Heart right ventricle (tissue), 16 donors: ENCODE results near the gene MAN1A1. TPM values are rescaled to one million over a fixed set of nuclear protein-coding genes. Genes with fewer than 3 reads are reported as not detected.
A peak's percentile ranks its signal among the peaks of the same experiment; 100 is the strongest.

Experiments
- ATAC-seq, 8 donors: fragments of 200-7000 bp; cut with Tn5 transposase; one replicate each; pipeline ENCODE4 v1.9.1; 2020; ENCODE audit warnings: mild to moderate bottlenecking in 8 of 8, moderate library complexity in 8 of 8, moderate number of reproducible peaks in 1 of 8
- DNase-seq, 2 donors: peaks; one replicate each; pipeline ENCODE4 v3.0.0-alpha.2; 2020
- H3K27ac ChIP-seq, 10 donors: fragments of 200-600 bp; sonication (generic) in 2 of 10; one replicate each; pipeline versions ENCODE4 v1.5.0 to v1.8.0; 2020 to 2022; ENCODE audit warnings: mild to moderate bottlenecking in 3 of 10
- H3K27me3 ChIP-seq, 7 donors: fragments of 200-600 bp; one replicate each; pipeline ENCODE4 v1.8.0; 2021 to 2022; ENCODE audit warnings: mild to moderate bottlenecking in 2 of 7
- H3K36me3 ChIP-seq, 9 donors: fragments of 200-600 bp; sonication (generic) in 1 of 9; one replicate each; pipeline versions ENCODE4 v1.5.0 to v1.8.0; 2020 to 2022; ENCODE audit warnings: mild to moderate bottlenecking in 2 of 9
- H3K4me1 ChIP-seq, 9 donors: fragments of 200-600 bp; sonication (generic) in 1 of 9; one replicate each; pipeline versions ENCODE4 v1.5.0 to v1.8.0; 2020 to 2022; ENCODE audit warnings: mild to moderate bottlenecking in 4 of 9
- H3K4me3 ChIP-seq, 10 donors: fragments of 200-600 bp; sonication (generic) in 2 of 10; one replicate each; pipeline versions ENCODE4 v1.5.0 to v1.8.0; 2020 to 2022; ENCODE audit warnings: mild to moderate bottlenecking in 7 of 10, moderate library complexity in 2 of 10
- H3K9me3 ChIP-seq, 11 donors: fragments of 200-600 bp in 10 of 11; sonication (generic) in 2 of 11; one replicate each; pipeline versions ENCODE4 v1.5.0 to v1.8.0; 2013 to 2022; ENCODE audit warnings: mild to moderate bottlenecking in 2 of 11, control low read depth in 1 of 11, moderate library complexity in 1 of 11
- CTCF ChIP-seq, 9 donors: fragments of 200-600 bp; sonication (generic) in 2 of 9; IDR thresholded peaks; one replicate each; pipeline versions ENCODE4 v1.5.0 to v1.8.0; 2021 to 2022; ENCODE audit warnings: antibody characterized with exemption in 9 of 9, mild to moderate bottlenecking in 5 of 9, moderate library complexity in 1 of 9
- WGBS, 2 donors: extraction: QIAGEN DNeasy Blood & Tissue Kit; methylation state at CpG; one replicate each; pipeline ENCODE4 v1.1.7; 2013; ENCODE audit warnings: inconsistent platforms in 1 of 2; 5-methylcytosine and 5-hydroxymethylcytosine counted together
- intact Hi-C, 10 donors: fragments of 100-400 bp; cut with DNase I; formaldehyde crosslinking; loops; one replicate each; pipeline versions ENCODE4 v1.11.1 to v1.14.2; 2022
- polyA plus RNA-seq, 2 donors: library from polyadenylated mRNA; stranded (reverse); fragments of 200-250 nt; gene quantifications; one replicate each; pipeline ENCODE4 v1.2.3, GENCODE V29; 2013
- total RNA-seq, 10 donors: library from RNA; stranded (reverse); fragmentation: NEBNext Ultra II Directional in 3 of 10; extraction: Animal tissue kit (Norgen Biotek cat#: 25700) in 3 of 10; gene quantifications; one replicate each; pipeline versions ENCODE4 v1.2.1 to v1.2.4, GENCODE V29; 2021 to 2023
- donor health status: Arrhythmogenic right ventricular cardiomyopathy.
- donor health status: ischemic (EF 13 %, LVEDD 7.1; RV severe dilation, severe dysfunction).
- donor health status: healthy with polysubstance abuse.
- donor health status: DM: no; HTN: yes; CAD: no.
- donor health status: DM: no; HTN: no; CAD: no.
- donor health status: ischemic (EF 25% LVEDD 6.9; RV normal size, moderate dysfunction).
- donor health status: ischemic (EF 25% LVEDD 5.7; RV mildly dilated, moderate dysfunction).
- donor health status: healthy.
- donor health status: DM: yes; HTN: yes; CAD: no.
- donor health status: Ischemic cardiomyopathy.
- donor health status: ischemic (EF 35%, LVEDD 5.7; RV mildly dilated, moderate dysfunction).
- donor health status: nonischemic (EF 11% LVEDD 7.7; RV severe dilation, severe dysfunction).
- donor health status: DM: yes; HTN: yes; CAD: no.
- donor health status: PGD.
- donor health status: ischemic (EF 29% LVEDD 5.4; RV normal size, mild dysfunction).
- donor health status: nonischemic (EF 23%, LVEDD 6.1; RV moderate dilation, normal function).

The MAN1A1 gene
- total and polyA plus RNA-seq, 12 donors = 6.2 to 22.0 (median 10.2) TPM

GRCh38 chr6:119147101-119148053 is 202.2 kb downstream of the MAN1A1 start:
- Histone ChIP-seq H3K27me3 (no peaks in the 10 kb centered on the region), H3K36me3 (no peaks in the 10 kb centered on the region), H3K4me3 (no peak overlapping the region), H3K27ac (peak overlapping the region in 3 of 10 donors; percentile 43 to 65 (median 52)), H3K4me1 (peaks cover 0 to 37% (median 13%) of the 10 kb centered on the region in 9 donors), H3K9me3 (peaks cover 0 to 9% (median 0%) of the 10 kb centered on the region in 11 donors)
- DNase-seq = peak in 1 of 2 donors; percentile 30
- 62 to 66% methylated on average over 6 of the region's 6 CpGs for WGBS, 2 donors
- intact Hi-C loops = loop anchor here in 4 of 10 donors (10.0 kb wide), 4 partner anchors 197 to 927 kb away; partner anchors contain the start of gene MAN1A1 (in 2 of the 4)
- TF ChIP-seq CTCF (IDR thresholded peaks at IDR 0.05) = no peak
- ATAC-seq = peak in 7 of 8 donors; percentile 54 to 97 (median 70)

GRCh38 chr6:119145111-119145510 is 204.4 kb downstream of the MAN1A1 start:
- no peak for TF ChIP-seq CTCF (IDR thresholded peaks at IDR 0.05)
- Histone ChIP-seq H3K4me3 (no peak overlapping the region), H3K27me3 (no peaks in the 10 kb centered on the region), H3K9me3 (peaks cover 0 to 9% (median 0%) of the 10 kb centered on the region in 11 donors), H3K4me1 (peaks cover 0 to 37% (median 13%) of the 10 kb centered on the region in 9 donors), H3K36me3 (no peaks in the 10 kb centered on the region), H3K27ac (no peak overlapping the region)
- intact Hi-C loops = loop anchor here in 4 of 10 donors (10.0 kb wide), 4 partner anchors 200 to 930 kb away; partner anchors contain the start of gene MAN1A1 (in 2 of the 4)
- ATAC-seq (no peak), DNase-seq (no peak)
- WGBS, 2 donors = 44 to 65% methylated on average over 2 of the region's 2 CpGs

GRCh38 chr6:119142637-119143036 is 206.9 kb downstream of the MAN1A1 start:
- Histone ChIP-seq H3K4me3 (no peak overlapping the region), H3K4me1 (peaks cover 0 to 42% (median 5%) of the 10 kb centered on the region in 9 donors), H3K36me3 (no peaks in the 10 kb centered on the region), H3K9me3 (peaks cover 0 to 6% (median 0%) of the 10 kb centered on the region in 11 donors), H3K27me3 (no peaks in the 10 kb centered on the region), H3K27ac (no peak overlapping the region)
- ATAC-seq (no peak), DNase-seq (no peak)
- no peak for TF ChIP-seq CTCF (IDR thresholded peaks at IDR 0.05)
- intact Hi-C loops = loop anchor here in 4 of 10 donors (10.0 kb wide), 4 partner anchors 202 to 932 kb away; partner anchors contain the start of gene MAN1A1 (in 2 of the 4)
- 97% methylated on average over 5 of the region's 5 CpGs for WGBS, 2 donors

- H3K27me3 ChIP-seq = no peaks in the 10 kb centered on the region
- H3K36me3 ChIP-seq = no peaks in the 10 kb centered on the region
- no peak overlapping the region for H3K4me3 ChIP-seq
- DNase-seq = no peak
- H3K9me3 ChIP-seq = no peaks in the 10 kb centered on the region
- H3K4me1 ChIP-seq = peaks cover 0 to 41% (median 0%) of the 10 kb centered on the region in 9 donors
- TF ChIP-seq CTCF (IDR thresholded peaks at IDR 0.05) = no peak
- WGBS, 2 donors = 86 to 87% methylated on average over 9 of the region's 9 CpGs
- H3K27ac ChIP-seq = no peak overlapping the region
- no peak for ATAC-seq
- intact Hi-C loops = loop anchor here in 4 of 10 donors (10.0 kb wide), 4 partner anchors 203 to 933 kb away; partner anchors contain the start of gene MAN1A1 (in 2 of the 4)
Measured at GRCh38 chr6:119142041-119142440, 207.5 kb downstream of the MAN1A1 start.
